OCI-LY3 (cell line): Measurements from ENCODE around the gene TNS4.

Experiments used
- H2AFZ ChIP-seq: fragments of 200-600, 300-600 bp; shearing (Covaris generic); 2 replicates; pipeline ENCODE4 v1.6.0; 2014; ENCODE audit warnings: antibody characterized with exemption, low read depth, low read length
- H3K27ac ChIP-seq: fragments of 200-600, 300-600 bp; sonication (generic); 2 replicates; pipeline ENCODE4 v1.5.1; 2014; ENCODE audit warnings: mild to moderate bottlenecking, low read length, moderate library complexity, mixed read lengths
- H3K27me3 ChIP-seq: fragments of 200-600, 300-600 bp; sonication (generic); 2 replicates; pipeline ENCODE4 v1.6.1; 2014; ENCODE audit warnings: low read depth, low read length, mixed read lengths
- H3K36me3 ChIP-seq: fragments of 200-600, 300-600 bp; sonication (generic); replicated peaks from 2 replicates; pipeline ENCODE3; 2014; ENCODE audit warnings: low read depth, low read length, mixed read lengths
- H3K4me1 ChIP-seq: fragments of 300-600, 200-600 bp; sonication (generic); 2 replicates; pipeline ENCODE4 v1.6.1; 2014; ENCODE audit warnings: low read length, mixed read lengths
- H3K4me2 ChIP-seq: fragments of 200-600, 300-600 bp; sonication (generic); 2 replicates; pipeline ENCODE4 v1.6.1; 2014; ENCODE audit warnings: low read length, mixed read lengths
- H3K4me3 ChIP-seq: fragments of 300-600, 200-600 bp; sonication (generic); 2 replicates; pipeline ENCODE4 v1.5.1; 2014; ENCODE audit warnings: antibody characterized with exemption, mild to moderate bottlenecking, low read length, moderate library complexity
- H3K79me2 ChIP-seq: fragments of 300-600, 200-600 bp; shearing (Covaris generic); 2 replicates; pipeline ENCODE4 v1.6.1; 2014; ENCODE audit warnings: mild to moderate bottlenecking, low read length, mixed read lengths
- H3K9ac ChIP-seq: fragments of 300-600, 200-600 bp; shearing (Covaris generic); 2 replicates; pipeline ENCODE4 v1.6.0; 2014; ENCODE audit warnings: mild to moderate bottlenecking, low read length, moderate library complexity
- H3K9me3 ChIP-seq: fragments of 200-600, 300-600 bp; shearing (Covaris generic); 2 replicates; pipeline ENCODE4 v1.6.1; 2014; ENCODE audit warnings: low read length, mixed read lengths; ENCODE audit not compliant: insufficient read depth
- H4K20me1 ChIP-seq: fragments of 200-600, 300-600 bp; sonication (generic); 2 replicates; pipeline ENCODE4 v1.6.1; 2016; ENCODE audit warnings: low read length, mixed read lengths; ENCODE audit not compliant: insufficient read depth
- CTCF ChIP-seq: fragments of 200-600, 300-600 bp; sonication (generic); IDR thresholded peaks from 2 replicates; pipeline ENCODE4 v1.5.1; 2014; ENCODE audit warnings: antibody characterized with exemption, low read length, low read depth
- EZH2phosphoT487 ChIP-seq: fragments of 200-600 bp; shearing (Covaris generic); IDR thresholded peaks from 2 replicates; pipeline ENCODE4 v1.6.1; 2018; ENCODE audit warnings: antibody characterized with exemption, mixed run types, low read depth

TNS4 gene

DNA sequence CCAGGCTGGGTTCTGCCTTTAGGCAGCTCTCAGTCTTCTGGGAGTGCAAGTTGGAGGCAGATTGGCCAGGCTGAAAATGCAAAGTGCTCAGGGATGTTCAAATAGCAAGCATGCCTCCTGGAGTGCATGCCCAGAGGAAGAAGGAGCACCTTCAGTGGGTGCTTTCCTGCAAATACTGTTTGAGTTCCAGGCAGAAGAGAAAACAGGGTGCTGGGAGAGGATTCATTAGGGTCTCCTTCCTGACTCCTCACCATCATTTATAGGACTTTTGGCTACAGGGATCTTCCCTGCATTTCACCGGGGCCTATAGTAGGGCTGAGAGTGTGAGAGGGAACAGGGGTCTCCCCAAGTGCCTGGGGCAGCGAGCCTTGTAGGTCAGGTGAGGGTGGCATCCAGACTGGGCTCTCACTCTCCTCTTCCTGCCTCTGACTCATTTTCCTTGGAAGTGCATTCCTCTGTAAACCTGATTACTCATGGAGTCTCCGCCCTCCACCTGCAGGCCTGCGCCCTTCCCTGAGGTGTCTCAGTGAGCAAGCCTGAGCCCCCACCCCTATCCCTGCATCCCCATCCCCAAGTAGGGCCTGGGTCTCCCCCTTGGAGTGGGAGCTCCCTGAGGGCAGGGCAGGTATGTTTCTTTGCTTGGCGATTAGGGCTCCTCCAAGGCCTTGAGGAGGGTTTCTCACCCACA, 17.1 kb upstream of the TNS4 start:
- H2AFZ ChIP-seq = no peak overlapping the region
- peaks cover 2% of the 10 kb centered on the region; the same call in 1 of the 2 replicates for H3K27me3 ChIP-seq
- peaks cover 12% of the 10 kb centered on the region for H3K4me1 ChIP-seq
- H3K9me3 ChIP-seq = no peaks in the 10 kb centered on the region
- no peak for TF ChIP-seq CTCF
- TF ChIP-seq EZH2phosphoT487 = no peak
- H3K4me2 ChIP-seq = no peak overlapping the region
- H3K4me3 ChIP-seq = no peak overlapping the region
- no peak overlapping the region for H3K9ac ChIP-seq
- H4K20me1 ChIP-seq = no peaks in the 10 kb centered on the region
- no peaks in the 10 kb centered on the region for H3K36me3 ChIP-seq
- H3K79me2 ChIP-seq = no peaks in the 10 kb centered on the region
- no peak overlapping the region for H3K27ac ChIP-seq

DNA sequence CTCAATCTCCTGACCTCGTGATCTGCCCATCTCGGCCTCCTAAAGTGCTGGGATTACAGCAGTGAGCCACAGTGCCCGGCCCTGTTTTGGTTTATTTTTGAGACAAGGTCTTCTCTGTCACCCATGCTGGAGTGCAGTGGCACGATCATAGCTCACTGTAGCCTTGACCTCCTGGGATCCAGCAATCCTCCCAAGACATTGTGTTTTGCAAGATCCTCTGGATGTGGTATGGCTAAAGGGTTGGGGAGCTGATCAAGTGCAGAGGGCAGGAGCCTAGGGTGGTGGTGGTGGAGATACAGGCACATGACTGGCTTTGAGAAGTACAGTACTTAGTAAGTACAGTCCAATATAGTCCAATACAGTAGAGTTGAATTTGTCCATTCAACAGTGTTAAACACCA, 16.6 kb upstream of the TNS4 start:
- H3K9me3 ChIP-seq = no peaks in the 10 kb centered on the region
- no peaks in the 10 kb centered on the region for H3K79me2 ChIP-seq
- no peak for TF ChIP-seq EZH2phosphoT487
- TF ChIP-seq CTCF = no peak
- H3K9ac ChIP-seq = no peak overlapping the region
- no peak overlapping the region for H3K4me2 ChIP-seq
- no peak overlapping the region for H3K4me3 ChIP-seq
- H3K27ac ChIP-seq = no peak overlapping the region
- H4K20me1 ChIP-seq = no peaks in the 10 kb centered on the region
- peaks cover 12% of the 10 kb centered on the region for H3K4me1 ChIP-seq
- H2AFZ ChIP-seq = no peak overlapping the region
- H3K27me3 ChIP-seq = peaks cover 2% of the 10 kb centered on the region; the same call in 1 of the 2 replicates
- no peaks in the 10 kb centered on the region for H3K36me3 ChIP-seq

DNA sequence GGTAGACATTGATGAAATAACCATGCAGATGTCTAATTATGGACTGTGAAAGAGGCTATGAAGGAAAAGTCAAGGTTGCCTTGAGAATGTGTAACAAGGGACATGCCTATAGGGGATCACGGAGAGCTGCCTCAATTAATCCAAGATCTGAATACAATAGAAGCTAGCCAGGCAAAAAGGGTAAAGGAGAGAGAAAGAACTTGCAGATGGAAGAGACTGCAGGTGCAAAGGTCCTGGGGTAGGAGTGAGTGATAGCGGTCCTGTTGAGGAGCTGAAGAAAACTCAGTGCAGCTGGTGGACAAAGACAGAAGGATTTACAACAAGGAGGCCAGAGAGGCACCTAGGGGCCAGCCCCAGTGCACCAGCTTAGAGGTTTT, 15.9 kb upstream of the TNS4 start:
- H3K4me2 ChIP-seq = peak overlapping the region; percentile 37
- H4K20me1 ChIP-seq = no peaks in the 10 kb centered on the region
- peaks cover 2% of the 10 kb centered on the region; the same call in 1 of the 2 replicates for H3K27me3 ChIP-seq
- no peaks in the 10 kb centered on the region for H3K9me3 ChIP-seq
- H3K9ac ChIP-seq = peak overlapping the region; percentile 7; the same call in 1 of the 2 replicates
- H2AFZ ChIP-seq = peak overlapping the region; percentile 55; the same call in 1 of the 2 replicates
- no peak overlapping the region for H3K27ac ChIP-seq
- no peaks in the 10 kb centered on the region for H3K36me3 ChIP-seq
- H3K4me3 ChIP-seq = no peak overlapping the region
- TF ChIP-seq CTCF (no peak), EZH2phosphoT487 (no peak)
- no peaks in the 10 kb centered on the region for H3K79me2 ChIP-seq
- H3K4me1 ChIP-seq = peaks cover 12% of the 10 kb centered on the region

GRCh38 chr17:40516581-40517285, 15.3 kb upstream of the TNS4 start:
- Histone ChIP-seq H3K27ac (no peak overlapping the region), H3K4me3 (no peak overlapping the region), H3K9ac (peak overlapping the region; percentile 7; the same call in 1 of the 2 replicates), H3K36me3 (no peaks in the 10 kb centered on the region), H4K20me1 (no peaks in the 10 kb centered on the region), H3K79me2 (no peaks in the 10 kb centered on the region), H3K4me1 (peaks cover 12% of the 10 kb centered on the region), H3K9me3 (no peaks in the 10 kb centered on the region), H2AFZ (peak overlapping the region; percentile 55), H3K27me3 (peaks cover 2% of the 10 kb centered on the region; the same call in 1 of the 2 replicates), H3K4me2 (peak overlapping the region; percentile 37)
- TF ChIP-seq EZH2phosphoT487 (no peak), CTCF (no peak)
